HG02840 (cell line): ENCODE measurements around the gene FLII.
A peak's percentile ranks its signal among the peaks of the same experiment; 100 is the strongest.

Source experiments
- ATAC-seq: cut with Tn5 transposase; IDR thresholded peaks from one replicate; pipeline ENCODE4 v1.9.1; 2021; ENCODE audit warnings: mild to moderate bottlenecking, moderate library complexity, moderate number of reproducible peaks; ENCODE audit not compliant: unreplicated experiment, low FRiP score

FLII gene

DNA sequence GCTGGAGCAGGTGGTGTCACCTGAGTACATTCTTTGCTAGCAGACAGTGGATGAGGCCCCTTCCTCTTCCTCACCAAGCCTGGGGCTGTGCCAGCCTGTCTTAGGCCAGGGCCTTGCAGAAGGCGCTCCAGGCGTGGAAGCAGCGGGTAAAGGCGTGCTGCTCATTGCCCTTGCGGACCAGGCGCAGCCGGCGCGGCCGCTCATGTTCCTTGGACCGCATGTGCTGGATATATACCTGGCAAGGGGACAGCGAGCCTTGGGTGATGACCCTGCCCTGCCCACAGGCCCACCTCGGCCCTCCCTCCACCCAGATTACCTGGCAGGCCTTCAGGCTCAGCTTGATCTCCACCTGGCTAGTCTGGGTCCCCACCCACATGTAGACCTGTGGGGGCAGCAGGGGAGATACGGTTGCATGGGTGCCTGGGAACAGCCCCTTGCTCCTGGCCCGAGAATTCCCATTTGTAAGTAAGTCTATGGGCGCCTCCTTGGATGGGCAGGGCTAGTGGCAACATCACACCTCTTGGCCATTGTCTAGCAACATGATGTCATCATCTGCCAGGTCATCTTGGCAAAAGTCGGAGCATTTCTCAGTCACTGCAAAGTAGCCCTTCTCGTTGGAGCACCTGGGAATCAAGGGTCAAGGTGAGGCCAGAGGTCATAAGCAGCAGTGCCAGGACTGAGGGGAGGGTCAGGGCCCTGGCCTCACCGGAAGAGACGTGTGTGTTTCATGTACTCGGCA, 13.3 kb downstream of the FLII start:
- ATAC-seq, result no peak

DNA sequence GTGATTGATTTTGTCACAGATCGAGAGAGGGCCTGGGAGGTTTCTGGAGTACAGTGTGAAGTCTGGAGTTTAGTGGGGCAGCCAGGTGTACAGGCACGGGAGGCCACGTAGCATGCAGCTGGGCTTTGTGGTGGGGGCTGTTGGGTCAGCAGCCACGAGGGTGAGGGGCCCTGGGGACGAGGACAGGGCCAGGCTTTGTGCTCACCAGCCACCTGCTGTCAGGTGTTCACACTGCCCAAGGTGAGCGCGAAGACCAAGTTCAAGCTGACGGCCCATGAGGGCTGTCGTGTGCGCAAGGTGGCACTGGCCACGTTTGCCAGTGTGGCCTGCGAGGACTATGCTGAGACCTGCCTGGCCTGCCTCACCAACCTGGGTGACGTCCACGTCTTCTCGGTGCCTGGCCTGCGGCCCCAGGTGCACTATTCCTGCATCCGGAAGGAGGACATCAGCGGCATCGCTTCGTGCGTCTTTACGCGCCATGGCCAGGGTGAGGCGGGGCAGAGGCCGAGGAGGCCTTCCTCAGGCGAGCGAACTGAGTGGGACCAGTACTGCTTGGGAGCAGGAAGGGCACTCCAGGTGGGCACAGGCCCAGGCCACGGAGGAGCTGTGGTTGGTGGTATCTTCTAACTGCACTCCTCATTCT, 17.2 kb downstream of the FLII start:
- ATAC-seq, result no peak

DNA sequence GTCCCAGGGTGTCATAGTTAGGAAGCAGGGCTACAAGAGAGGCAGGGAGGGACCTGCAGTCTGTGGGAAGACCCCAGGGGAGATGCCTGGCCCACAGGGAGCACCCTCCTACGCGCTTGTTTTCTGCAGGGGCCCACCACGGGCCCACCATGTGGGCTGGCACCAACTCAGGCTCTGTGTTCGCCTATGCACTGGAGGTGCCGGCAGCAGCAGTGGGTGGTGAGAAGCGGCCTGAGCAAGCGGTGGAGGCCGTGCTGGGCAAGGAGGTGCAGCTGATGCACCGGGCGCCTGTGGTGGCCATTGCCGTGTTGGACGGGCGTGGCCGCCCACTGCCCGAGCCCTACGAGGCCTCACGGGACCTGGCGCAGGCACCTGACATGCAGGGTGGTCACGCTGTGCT, 18.1 kb downstream of the FLII start:
- no peak for ATAC-seq

DNA sequence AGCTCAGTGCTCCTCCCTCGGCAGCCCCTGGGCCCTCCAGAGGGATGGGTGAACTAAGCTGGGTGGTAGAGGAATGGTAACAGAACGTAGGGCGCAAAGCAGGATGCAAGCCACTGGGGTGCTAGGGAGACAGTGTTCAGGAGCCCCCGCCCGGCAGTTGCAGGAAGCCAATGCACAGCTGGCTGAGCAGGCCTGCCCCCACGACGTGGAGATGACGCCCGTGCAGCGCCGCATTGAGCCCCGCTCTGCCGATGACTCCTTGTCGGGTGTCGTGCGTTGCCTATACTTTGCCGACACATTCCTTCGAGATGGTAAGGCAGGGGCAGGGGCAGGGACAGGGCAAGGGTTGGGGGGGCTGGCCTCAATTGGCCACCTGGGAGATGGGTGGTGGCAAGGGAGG, 20.2 kb downstream of the FLII start:
- no peak for ATAC-seq

DNA sequence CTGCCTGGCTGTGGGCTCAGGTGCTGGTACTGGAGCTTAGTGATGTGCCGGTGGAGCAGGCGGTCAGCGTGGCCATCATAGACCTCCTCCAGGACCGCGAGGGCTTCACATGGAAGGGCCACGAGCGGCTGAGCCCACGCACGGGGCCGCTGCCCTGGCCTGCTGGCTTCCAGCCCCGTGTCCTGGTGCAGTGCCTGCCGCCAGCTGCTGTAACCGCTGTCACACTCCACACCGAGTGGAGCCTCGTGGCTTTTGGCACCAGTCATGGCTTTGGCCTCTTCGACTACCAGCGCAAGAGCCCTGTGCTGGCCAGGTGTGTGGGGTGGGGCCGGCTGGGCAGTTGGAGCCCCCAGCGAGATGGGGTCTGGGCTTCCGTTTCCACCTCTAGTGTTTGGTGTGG, 21.1 kb downstream of the FLII start:
- no peak for ATAC-seq

DNA sequence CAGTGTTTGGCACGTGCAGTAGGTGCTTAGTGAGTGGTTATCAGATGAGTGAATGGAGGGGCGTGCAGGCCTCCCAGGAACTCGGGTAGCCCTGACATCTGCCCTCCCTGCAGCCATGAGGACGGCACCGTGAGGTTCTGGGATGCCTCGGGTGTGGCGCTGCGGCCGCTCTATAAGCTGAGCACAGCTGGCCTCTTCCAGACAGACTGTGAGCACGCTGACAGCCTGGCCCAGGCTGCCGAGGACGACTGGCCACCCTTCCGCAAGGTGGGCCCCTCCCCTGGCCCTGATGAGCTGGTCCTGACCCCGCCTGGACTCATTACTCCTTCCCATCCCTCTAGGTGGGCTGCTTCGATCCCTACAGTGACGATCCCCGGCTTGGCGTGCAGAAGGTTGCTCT, 22.0 kb downstream of the FLII start:
- ATAC-seq, result no peak

DNA sequence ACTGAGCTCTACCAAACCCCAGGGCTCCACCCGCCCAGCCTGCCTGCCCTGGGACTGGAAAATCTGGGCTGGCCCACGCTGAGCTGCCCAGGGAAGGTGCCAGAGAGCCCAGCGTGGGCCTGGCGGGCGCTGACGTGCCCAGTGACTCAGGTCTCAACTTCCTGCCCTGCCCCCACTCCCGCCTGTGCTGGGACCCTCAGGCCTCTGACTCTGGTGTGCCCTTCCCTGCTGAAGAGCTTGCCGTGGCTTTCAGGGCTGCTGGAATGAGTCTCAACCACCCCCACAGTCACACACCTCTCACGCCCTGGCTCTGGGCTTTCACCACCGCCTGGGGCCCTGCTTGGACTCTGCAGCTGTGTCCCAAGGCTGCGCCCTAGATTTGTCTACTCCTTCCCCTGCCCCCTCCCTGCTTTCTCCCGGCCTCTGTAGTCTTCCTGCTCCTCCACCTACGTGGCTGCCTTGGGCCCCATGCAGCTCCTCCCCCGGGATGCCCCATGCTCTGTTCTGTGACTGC, 22.7 kb downstream of the FLII start:
- no peak for ATAC-seq

DNA sequence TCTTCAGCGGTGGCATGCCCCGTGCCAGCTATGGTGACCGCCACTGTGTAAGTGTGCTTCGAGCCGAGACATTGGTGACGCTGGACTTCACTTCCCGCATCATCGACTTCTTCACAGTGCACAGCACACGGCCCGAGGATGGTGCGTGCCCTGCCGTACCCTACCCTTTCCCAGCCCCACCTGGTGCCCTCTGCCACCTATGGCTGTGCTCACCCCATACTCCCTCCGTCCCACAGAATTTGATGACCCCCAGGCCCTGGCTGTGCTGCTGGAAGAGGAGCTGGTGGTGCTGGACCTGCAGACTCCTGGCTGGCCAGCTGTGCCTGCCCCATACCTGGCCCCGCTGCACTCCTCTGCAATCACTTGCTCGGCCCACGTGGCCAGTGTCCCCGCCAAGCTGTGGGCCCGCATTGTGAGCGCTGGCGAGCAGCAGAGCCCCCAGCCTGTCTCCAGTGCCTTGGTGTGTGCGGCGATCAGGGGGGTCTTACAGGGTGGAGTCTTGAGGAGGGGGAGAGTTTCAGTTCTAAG, 23.6 kb downstream of the FLII start:
- no peak for ATAC-seq

DNA sequence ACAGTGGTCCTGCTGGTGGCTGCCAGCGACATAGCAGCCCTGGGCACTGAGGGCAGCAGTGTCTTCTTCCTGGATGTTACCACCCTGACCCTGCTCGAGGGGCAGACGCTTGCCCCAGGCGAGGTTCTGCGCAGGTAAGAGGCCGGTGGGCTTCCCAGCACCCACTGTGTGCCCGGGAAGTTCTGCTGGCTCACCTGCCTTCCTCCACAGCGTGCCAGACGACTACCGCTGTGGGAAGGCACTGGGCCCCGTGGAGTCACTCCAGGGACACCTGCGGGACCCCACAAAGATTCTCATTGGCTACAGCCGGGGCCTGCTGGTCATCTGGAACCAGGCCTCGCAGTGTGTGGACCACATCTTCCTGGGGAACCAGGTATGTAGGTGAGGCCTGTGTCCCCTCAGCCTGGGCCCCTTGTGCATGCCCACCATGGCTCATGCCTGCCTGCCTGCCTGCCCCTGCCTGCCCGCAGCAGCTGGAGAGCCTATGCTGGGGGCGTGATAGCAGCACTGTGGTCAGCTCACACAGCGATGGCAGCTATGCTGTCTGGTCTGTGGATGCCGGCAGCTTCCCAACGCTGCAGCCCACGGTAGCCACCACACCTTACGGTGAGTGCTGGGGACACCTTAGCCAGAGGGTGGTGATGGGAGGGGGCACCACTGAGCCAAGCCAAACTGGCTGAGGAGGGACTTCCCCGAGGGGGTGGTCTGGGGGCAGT, 24.6 kb downstream of the FLII start:
- ATAC-seq, result no peak

DNA sequence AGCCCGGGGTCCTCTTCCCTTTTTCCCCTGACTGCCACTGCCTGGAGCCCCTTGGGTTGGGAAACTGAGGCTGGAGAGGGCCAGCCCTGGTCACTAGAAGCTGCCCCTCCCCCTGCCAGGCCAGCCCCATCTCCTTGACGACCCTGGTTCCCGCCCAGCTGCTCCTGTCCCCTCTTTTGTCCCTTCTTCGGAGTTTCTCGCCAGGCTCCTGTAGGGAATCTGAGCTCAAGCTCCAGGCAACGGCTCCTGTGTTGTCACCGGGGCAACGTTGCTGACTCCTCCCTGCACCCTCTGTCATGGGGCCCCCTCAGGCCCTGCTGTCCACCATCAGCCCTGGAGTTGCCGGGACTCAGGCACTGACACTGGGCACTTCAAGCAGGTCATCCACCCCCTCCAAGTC, 27.4 kb downstream of the FLII start:
- ATAC-seq, result no peak

DNA sequence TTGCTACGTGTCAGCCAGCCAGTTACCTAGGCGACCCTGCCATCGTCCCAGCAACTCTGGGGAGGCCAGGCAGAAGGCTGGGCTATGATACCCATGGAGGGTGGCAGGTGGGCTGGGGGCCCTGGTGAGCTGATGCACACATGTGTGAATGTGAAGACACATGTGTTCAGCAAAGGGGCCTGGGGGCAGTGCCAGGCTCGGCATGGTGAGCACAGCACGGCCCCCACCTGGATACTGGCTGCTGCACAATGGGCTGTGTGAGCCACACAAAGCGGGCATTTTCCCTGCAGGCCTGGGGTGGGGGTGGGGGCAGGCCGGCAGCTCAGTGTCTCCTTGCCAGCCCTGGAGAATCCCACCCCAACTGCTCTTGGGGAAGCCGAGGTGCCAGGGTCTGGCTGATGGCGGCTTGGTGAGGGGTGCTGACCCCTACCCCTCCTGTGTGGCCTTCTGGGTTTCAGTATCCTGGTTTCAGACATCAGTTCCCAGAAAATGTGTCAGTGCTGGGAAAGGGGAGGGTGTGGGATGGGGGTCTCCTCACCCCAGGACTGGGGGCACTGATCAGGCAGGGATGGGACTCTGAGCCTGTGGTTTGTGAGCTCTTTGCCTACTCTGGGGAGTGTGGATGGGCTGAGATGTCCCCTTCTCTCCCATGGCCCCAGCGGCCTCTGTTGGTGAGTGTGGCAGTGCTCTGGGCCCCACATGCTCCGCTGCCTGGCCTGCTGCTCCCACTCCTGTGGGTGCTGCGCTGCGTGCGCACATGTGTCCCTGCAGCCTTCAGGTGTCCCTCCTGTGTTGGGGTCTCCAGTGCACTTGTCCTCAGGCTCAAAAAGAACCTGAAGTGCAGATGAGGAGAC, 28.0 kb downstream of the FLII start:
- ATAC-seq, result no peak

DNA sequence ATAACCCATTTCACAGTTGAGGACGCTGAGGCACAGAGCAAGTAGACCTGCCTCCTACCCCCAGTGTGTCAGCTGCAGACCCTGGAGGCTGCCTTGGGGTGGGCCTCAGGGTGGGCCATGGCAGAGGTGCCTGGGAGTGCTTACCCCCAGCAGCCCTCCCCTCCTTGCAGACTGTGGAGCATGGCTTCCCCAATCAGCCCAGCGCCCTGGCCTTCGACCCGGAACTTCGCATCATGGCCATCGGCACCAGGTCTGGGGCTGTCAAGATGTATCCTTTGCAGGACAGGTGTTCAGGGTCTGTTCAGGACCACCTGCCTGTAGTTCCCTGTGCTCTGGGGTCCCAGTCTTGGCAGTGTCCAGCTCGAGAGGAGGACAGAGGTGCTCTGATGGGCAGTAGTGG, 28.8 kb downstream of the FLII start:
- no peak for ATAC-seq

DNA sequence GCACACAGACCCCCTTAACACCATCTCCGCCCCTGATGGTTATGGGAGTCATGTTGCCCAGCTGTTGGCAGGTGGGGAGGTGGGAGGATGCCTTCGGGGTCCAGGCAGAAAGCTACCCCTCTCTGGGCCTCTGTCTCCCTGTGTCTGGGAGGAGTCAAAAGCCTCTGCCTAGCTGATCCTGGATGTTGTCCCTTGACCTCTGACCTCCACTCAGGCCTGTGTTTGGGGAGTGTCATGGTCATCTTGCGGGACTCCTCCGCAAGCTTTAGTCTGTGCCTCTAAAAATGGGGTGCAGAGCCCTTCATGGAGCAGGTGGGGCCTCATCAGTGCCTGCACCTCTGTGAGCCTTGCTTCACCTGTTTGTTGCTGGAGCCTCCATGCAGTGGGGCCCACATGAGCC, 29.3 kb downstream of the FLII start:
- ATAC-seq, result no peak

DNA sequence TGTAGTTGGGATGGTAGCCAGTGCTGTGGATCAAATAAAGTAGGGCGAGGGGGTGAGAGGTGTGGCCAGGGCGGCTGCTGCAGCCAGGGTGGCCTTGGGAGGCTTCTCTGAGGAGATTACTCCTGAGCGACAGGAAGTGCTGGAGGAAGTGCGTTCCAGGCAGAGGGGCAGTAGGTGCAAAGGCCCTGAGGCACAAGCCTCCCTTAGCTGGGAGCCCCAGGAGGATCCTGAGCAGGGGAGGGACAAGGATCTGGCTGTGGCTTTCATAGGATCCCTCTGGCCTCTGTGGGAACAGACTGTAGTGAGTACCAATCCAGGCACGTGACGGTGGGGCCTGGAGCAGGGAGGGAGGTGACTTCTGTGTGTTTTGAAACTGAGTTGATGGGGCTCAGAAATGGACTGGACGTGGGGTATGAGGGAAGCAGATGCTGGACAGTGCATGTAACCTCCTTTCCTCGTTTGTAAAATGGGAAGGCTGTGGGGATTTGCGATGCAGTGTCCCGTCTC, 30.3 kb downstream of the FLII start:
- no peak for ATAC-seq

DNA sequence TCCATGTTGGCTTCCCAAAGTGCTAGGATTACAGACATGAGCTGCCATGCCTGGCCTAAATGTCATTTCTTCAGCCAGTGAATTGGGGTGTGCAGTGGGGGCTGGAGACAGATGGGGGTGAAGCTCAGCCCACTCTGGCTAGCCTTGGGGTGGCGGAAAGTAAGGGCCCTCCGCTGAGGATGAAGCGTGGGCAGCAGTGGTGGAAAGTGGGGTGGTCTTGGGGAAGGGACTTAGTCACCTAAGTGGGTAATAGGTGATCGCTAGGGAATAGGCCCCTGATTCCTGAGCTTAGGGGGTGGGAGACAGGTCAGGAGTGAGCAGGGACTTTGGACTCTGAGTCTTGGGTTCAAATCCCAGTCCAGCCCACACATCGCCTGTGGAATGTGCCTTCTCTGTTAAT, 30.9 kb downstream of the FLII start:
- no peak for ATAC-seq

DNA sequence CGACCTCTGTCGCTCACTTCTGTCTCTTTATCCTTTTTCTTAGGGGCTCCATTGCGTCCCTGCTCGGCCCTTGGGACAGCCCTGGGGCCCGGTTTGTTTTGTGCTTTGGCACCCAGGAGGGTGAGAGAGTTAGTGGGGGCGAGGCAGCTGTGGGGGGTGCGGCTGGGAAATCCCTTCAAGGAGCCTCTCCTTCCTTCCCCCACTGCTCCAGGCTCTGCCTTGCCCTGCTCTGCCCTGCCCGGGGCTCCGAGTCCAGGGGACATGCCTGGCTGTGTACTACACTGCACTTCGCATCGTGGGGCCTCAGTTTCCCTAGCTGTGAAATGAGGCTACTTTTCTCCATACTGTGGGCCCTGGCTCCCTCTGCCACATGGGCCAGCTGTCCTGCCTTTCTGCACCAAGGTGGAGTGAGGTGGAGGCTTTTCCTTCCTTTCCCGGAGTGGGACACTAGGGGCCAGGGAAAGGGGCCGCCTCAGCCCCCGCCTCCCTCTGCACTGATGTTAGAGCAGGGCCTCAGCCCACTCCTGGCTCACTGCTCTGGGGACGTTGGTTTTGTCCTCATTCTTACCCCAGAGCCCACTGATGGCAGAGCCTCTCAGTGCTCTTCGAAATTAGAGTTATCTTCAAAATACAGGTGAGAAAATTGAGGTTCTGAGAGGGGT, 32.1 kb downstream of the FLII start:
- ATAC-seq, result no peak

DNA sequence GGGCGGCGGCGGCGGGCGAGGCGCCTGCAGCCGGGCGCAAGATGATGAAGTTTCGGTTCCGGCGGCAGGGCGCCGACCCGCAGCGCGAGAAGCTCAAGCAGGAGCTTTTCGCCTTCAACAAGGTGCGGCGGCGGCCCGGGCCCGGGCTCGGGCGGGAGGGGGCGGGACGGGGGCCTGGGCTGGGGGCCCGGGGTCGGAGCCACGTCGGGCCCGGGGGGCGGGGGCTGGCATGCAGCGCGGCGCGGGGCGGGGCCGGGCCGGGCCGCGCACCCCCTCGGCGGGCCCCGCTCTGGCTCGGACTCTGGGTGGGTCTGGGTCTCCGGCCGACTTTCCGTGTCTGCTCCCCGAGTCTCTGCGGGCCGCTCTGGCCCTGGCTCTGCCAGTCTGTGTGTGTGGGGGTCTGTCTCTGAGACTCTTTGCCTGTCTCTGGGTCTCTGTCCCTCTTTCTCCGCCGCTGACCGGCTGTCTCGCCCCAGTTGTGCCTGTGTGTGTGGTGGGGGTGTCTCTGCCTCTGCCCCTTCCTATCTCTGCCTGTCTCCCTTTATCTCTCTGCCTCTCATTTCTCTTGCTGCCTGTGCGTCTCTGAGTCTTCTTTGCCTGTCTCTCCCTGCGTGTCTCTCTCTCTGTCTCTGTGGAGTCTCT, 32.8 kb downstream of the FLII start:
- peak; percentile 19 for ATAC-seq

DNA sequence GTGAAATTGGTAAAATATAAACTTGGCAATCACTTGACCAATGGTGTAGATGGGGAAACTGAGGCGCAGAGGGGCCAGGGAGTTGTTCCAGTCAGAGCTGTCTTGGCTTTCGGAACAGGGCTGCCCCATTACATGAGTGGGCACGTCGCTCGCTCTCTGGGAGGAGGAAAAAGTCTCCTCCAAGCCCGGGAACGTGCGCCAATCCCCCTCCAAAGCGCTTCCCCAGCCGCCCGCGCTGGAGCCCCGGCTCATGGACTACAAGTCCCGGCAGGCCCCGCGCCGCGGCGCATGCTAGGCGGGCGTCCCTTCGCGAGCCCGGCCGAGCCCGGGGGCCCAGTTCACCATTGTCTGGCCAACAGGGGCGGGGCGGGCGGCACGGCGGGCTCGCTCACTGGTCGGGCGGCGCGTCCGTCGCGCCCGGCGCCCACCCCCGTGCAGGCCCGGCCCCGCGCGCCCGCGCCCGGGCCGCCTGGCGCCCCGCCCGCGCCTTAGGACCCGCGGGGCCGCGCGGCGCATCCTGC, 33.4 kb downstream of the FLII start, which contains the start of gene LLGL1:
LLGL1 (plus strand) TSS at position 515 of the 521 bp plus-strand sequence. CDS start 48 bp downstream, outside the sequence.
- ATAC-seq, result peak; percentile 84
